Activated CD4-positive, alpha-beta memory T cell treated with anti-CD3 and anti-CD28 coated beads for 36 hours (primary cell): ENCODE data around the gene DIDO1. TPM values are rescaled to one million over a fixed set of nuclear protein-coding genes. Genes with fewer than 3 reads are reported as not detected.

Source experiments
- CTCF ChIA-PET: fragments of 350-600 bp; sonication (Branson Sonifier 250); formaldehyde crosslinking; loops from one replicate; lab custom pipeline; 2021; ENCODE audit warnings: antibody characterized with exemption, inconsistent platforms; lab: Charles Lee
- POLR2A ChIA-PET: fragments of 350-600 bp; sonication (Branson Sonifier 250); formaldehyde crosslinking; loops from one replicate; lab custom pipeline; 2021; ENCODE audit warnings: antibody characterized with exemption; lab: Charles Lee
- DNase-seq: peaks from one replicate; pipeline ENCODE4 v3.0.0-alpha.2; 2020
- H3K27ac Mint-ChIP-seq: one replicate; pipeline ENCODE4 v1.8.0; 2021; ENCODE audit warnings: mixed read lengths
- H3K27me3 Mint-ChIP-seq: one replicate; pipeline ENCODE4 v1.8.0; 2021; ENCODE audit warnings: mixed read lengths
- H3K36me3 Mint-ChIP-seq: one replicate; pipeline ENCODE4 v1.8.0; 2021; ENCODE audit warnings: mixed read lengths
- H3K4me1 Mint-ChIP-seq: one replicate; pipeline ENCODE4 v1.8.0; 2021; ENCODE audit warnings: low read depth, mixed read lengths
- H3K4me3 Mint-ChIP-seq: one replicate; pipeline ENCODE4 v1.8.0; 2021; ENCODE audit warnings: mild to moderate bottlenecking, mixed read lengths
- H3K9me3 Mint-ChIP-seq: one replicate; pipeline ENCODE4 v1.8.0; 2021; ENCODE audit warnings: mixed read lengths
- intact Hi-C: fragments of 100-400 bp; cut with micrococcal nuclease; formaldehyde crosslinking; loops from one replicate; pipeline ENCODE4 v1.15.1; 2023
- total RNA-seq, 2 experiments: library from RNA; stranded (reverse); gene quantifications; one replicate each; pipeline ENCODE4 v1.2.3, GENCODE V29; 2021

The DIDO1 gene
- total RNA-seq, 2 experiments from 2014 or later = 46.6 to 48.4 TPM

- no peak for DNase-seq
- Mint-ChIP-seq H3K4me1 (no peaks in the 10 kb centered on the region), H3K27ac (no peak overlapping the region), H3K4me3 (no peak overlapping the region), H3K36me3 (no peaks in the 10 kb centered on the region), H3K9me3 (no peaks in the 10 kb centered on the region), H3K27me3 (no peaks in the 10 kb centered on the region)
- ChIA-PET CTCF (no interaction called here), POLR2A (no interaction called here)
- intact Hi-C loops = no loop called here
These were observed 96.8 kb downstream of the DIDO1 start for GRCh38 chr20:62829231-62830230.

GRCh38 chr20:62828511-62829230 lies 97.6 kb downstream of the DIDO1 start:
- DNase-seq = no peak
- Mint-ChIP-seq H3K9me3 (no peaks in the 10 kb centered on the region), H3K4me3 (no peak overlapping the region), H3K4me1 (no peaks in the 10 kb centered on the region), H3K36me3 (no peaks in the 10 kb centered on the region), H3K27ac (no peak overlapping the region), H3K27me3 (no peaks in the 10 kb centered on the region)
- CTCF ChIA-PET = no interaction called here
- intact Hi-C loops = no loop called here
- POLR2A ChIA-PET = no interaction called here

GRCh38 chr20:62828051-62828450 lies 98.3 kb downstream of the DIDO1 start:
- DNase-seq = no peak
- POLR2A ChIA-PET = no interaction called here
- intact Hi-C loops = no loop called here
- H3K27ac Mint-ChIP-seq = no peak overlapping the region
- H3K4me1 Mint-ChIP-seq = no peaks in the 10 kb centered on the region
- no peak overlapping the region for H3K4me3 Mint-ChIP-seq
- H3K27me3 Mint-ChIP-seq = no peaks in the 10 kb centered on the region
- no peaks in the 10 kb centered on the region for H3K9me3 Mint-ChIP-seq
- no peaks in the 10 kb centered on the region for H3K36me3 Mint-ChIP-seq
- CTCF ChIA-PET = no interaction called here

Other genes with a start within 250 kb of the DIDO1 start
- not detected for gene NTSR1, start 217.7 kb downstream of the DIDO1 start, total RNA-seq
- 10 to 100 TPM; 10.6 to 10.8 TPM for gene MRGBP, start 130.0 kb downstream of the DIDO1 start, total RNA-seq
- 10 to 100 TPM; 35.0 to 39.0 TPM for gene OGFR, start 121.7 kb downstream of the DIDO1 start, total RNA-seq
- not detected for gene COL9A3, start 109.5 kb downstream of the DIDO1 start, total RNA-seq
- gene TCFL5, start 64.7 kb downstream of the DIDO1 start, total RNA-seq = 1 to 10 TPM; 4.7 to 5.0 TPM
- 10 to 100 TPM; 33.9 to 34.8 TPM for gene GID8, start 11.6 kb upstream of the DIDO1 start, total RNA-seq
- gene SLC17A9, start 26.2 kb upstream of the DIDO1 start, total RNA-seq = 1 to 10 TPM; 9.5 to 9.7 TPM
- gene BHLHE23, start 80.5 kb upstream of the DIDO1 start, total RNA-seq = not detected